ENCODE data around the gene SMYD3.

Gene SMYD3

DNA sequence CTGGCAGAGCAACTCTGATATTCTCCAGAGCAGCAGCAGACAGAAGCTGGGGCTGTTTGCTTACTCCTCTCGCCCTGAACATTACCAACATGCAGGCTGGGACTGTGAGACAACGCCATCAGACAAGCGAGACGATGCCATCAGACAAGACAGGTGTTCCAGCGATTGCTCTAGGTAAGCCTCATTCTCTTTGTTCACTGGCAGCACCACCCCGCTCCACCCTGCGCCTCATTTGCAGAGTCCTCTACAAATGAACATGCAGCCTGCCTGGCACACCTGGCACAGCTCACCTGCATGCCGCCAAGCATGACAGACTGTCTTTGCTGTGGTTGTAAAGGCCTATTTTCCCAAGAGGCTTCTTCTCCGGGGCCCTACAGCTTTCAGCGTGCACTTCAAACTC, 346.2 kb downstream of the SMYD3 start:
- DNase-seq: no peak

DNA sequence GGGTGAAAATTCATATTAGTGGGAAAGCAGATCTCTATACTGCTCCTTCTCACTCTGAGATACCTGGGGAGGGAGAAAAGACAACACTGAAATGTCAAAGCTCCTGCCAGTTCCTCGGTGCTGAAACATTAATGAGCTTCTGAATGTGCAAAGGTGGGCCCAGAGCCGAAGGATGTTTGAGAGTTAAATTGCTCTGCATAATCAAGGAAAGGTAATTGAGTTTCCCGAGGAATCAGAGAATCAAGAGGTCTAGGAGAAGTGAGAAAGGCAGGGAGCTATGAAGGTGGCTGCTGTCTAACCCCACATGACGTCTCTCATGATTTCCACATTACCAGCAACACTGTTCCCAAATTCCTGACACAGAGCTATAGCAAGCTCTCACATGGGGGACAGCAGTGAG, 346.7 kb downstream of the SMYD3 start:
- no peak for DNase-seq

DNA sequence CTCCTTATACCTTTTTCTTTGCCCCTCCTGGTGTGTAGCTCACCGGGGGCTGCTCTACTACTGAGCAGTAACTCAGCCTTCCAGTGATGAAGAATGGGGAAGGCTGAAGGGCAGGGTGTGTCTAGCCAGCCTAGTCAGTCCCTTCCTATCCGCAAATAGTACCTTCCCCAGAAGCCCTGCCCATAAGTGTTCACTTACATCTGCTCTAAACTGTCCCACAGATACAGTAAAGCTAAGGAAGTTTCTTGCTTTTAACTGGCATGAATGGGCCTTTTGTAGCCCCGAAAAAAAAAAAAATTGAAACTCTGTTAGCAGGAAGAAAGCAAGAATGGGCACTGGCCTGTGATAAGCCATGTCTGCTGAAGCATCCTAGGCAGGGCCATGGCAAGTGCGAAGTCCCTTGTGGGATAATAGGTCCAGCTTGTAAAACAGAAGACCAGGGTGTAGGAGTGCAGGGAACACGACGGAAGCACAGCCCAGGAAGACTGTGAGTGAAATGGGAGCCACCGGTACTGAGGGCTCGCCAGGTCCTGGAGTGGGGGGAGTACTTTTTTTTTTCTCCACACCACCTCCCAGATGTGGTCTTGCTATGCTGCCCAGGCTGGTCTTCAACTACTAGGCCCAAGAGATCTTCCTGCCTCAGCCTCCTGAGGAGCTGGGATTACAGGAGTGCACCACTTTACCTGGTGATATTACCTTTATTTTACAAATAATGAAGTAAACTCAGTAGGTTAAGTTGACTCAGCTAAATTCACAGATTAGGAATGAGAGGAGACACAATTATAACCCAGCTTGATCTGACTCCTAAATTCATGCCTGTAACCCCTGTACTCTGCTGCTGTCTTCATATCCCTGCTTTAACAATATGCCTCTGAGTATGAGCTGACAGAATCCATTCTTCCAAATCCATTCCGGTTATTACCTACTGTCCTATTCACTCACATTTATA, 347.5 kb downstream of the SMYD3 start:
- no peak for DNase-seq

DNA sequence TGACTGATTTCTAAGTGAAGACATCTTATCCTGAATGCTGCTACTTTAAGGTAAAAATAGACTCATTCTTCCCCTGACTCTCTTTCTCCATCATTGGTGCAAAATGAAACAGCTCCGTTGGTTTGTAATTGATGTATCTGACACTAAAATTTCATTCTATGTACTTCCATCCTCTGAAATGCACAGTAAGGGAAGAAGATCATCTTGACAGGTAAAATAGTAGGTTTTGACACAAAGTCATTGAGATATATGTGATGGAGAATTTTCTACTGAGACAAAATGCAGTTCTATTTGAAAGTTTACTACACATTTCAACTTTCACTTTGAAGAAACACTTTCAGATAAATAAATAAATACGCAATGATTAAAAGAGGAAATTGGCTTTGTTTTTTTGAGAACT, 348.9 kb downstream of the SMYD3 start:
- no peak for DNase-seq

DNA sequence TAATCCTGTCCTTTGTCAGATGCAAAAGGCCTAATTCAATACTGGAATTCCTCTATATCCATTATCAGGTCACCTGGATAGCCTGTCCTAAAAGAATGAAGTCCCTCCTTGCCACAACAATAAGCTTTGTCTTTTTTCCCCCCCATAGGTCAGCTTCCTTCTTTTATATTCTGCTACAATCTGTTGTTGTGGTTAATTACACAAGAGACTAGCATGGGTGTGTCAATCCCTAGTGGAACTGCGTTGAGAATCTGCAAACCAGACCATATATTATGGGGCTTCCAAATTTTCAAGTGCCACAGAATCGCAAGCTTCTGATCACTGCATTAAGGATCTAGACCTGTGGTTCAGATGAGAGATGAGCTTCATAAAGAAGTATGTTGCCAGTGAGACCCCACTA, 349.6 kb downstream of the SMYD3 start:
- DNase-seq: no peak

DNA sequence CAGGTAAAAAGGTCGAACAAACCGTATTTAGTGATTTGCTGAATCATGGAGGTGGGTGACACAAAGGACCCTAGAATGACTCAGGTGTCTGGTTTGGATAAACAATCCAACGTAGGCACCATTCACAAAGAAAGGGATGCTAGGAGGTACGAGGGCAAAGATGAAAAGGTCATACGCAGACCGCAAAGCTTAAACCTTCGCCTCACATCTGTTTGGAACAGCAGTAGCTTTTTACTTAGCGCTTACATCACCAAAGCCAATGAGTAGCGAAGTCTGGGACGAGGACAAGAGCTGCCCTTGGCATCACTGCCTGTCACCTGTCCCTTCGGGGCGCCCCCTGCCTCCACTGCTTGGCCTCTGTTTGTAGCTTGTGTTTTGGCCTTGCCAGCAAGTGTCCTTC, 350.2 kb downstream of the SMYD3 start:
- DNase-seq: no peak

DNA sequence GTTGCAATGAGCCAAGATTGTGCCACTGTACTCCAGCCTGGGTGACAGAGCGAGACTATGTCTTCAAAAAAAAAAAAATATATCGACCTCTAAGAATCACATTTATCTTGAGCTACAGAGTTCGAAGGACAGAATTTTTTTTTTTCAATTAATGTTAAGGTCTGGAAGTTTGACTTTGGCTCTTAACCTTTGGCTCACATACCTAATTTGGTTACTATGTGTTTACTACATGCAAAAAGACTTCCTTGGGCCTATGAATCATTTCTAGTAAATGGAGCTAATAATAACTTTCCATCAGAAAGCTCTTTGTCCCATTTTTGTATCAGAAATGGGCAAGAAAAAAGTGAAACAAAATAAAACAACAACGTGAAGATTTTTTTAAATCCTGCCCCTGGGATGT, 351.2 kb downstream of the SMYD3 start:
- no peak for DNase-seq

DNA sequence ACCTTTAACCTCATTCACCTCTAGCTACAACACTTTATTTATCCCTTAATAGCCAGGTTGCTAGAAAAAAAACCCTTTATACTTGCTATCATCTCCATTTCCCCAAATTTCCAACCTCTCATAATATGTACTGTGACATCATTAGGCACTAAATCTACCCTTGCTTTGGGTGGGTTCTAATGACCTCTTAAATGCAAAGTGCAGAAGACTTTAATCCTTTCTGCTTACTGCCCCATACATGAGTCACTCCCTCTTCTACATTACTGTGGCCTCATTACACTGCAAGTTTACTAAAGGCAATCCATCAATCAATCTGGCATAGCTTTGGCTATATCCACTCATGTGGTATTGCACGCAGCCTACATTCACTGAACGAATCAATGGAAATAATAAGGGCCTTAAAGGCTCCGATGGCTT, 353.3 kb downstream of the SMYD3 start:
- DNase-seq: no peak

DNA sequence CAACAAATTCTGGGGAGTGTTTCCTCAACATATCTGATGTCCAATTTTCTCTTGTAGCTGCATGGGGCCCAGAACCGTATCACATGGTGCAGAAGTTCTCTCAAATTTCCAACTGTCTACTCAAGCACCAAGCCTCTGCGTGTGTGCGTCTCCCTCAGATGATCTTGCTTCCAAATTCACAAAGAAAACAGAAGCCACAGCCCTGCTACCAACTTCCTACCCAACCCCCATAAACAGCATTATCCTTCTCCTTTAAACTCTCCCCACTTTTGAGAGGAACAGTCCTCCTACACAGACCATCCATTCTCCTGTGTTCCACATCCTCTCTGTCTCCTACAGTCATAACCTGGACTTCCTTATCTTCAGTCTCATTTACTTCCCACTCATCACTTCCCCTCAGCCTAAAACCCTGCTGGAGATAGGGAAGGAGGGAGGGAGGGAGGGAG, 354.1 kb downstream of the SMYD3 start:
- DNase-seq: no peak

DNA sequence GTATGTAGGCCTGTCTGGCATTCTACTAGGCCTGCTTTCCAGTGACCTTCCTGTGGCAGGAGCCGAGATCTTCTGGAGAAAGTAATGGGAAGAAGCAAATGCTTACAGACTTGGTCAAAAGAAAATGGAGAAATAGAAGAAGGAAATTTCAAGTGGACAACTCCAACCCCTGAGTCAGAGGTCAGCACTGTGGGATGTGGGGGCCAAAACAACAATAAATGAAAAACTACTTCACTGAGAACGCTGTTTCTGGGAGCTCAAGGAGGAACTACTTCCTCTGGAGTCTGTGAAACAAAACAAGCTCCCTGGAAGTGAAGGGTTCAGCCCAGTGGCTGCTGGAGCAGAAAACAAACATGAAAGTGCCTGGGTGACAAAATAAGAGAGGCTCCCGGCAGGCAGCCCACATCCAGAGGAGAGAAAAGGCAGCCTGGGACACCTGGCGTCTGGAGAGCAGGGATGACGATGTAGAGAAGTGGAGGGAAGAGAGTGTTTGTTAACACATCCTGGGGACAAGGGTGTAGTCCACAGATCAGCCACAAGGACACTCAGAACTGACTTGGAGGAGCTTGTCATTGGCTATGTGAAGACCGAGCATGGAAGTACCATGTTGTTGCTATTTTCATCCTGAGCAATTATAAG, 355.2 kb downstream of the SMYD3 start:
- DNase-seq: no peak

DNA sequence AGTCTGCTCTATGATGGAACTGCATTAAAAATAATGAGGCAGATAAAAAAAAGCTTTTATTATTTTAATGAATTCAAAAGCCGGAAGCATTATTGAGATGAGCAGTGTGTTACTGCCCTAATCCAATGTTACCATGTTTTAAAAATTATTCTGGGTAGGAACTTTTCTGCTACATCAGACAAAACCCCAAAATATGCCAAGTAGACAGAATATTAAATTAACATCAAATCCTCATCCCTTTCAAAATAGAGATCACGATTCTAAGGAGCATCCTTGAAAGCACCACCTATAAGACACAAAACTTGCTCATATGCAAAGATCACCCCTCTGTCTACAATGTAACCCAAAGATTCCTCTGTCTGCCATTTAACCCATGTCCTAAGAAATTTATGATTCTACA, 357.5 kb downstream of the SMYD3 start:
- no peak for DNase-seq

DNA sequence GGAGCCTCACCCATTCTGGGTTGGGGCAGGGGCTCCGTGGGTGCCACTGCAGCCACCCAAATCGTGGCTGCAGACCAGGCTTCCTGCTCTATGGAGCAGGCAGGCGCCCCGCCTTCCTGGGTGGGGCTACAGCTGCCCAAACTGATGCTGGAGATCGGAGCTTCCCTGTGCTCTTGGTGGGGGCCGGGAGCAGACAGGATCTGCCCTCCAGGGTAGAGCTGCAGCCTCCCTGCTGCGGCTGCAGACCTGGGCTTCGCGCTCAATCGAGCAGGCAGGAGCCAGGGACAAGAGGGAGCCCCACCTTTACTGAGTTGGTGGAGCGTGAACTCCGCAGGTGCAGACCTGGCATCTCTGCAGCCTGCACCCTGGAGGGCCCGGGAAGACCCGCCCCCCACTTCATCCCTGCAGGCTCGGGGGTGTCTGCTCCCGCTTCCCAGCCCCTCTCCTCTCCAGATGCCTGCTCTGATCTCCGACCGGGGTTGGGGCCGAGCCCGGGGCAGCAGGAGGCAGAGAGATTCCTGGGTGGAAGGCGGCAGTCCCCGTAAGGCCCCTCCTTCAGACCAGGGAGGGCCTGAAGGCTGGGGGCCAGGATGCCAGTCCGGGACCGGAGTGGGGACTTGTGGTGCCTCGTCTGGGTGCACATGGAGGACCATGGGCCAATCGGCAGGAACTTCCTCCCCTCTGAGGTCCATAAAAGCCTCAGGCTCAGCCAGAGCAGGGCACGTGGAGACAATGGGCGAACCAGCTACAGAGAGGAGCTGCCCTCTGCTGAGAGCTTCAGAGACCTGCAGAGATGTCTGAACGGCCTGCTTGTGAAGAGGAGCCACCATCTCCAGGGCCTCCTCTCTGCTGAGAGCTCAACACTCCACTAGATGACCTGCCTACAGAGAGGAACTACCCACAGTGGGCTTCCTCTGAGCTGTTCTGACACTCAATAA, 359.3 kb downstream of the SMYD3 start:
- no peak for DNase-seq

DNA sequence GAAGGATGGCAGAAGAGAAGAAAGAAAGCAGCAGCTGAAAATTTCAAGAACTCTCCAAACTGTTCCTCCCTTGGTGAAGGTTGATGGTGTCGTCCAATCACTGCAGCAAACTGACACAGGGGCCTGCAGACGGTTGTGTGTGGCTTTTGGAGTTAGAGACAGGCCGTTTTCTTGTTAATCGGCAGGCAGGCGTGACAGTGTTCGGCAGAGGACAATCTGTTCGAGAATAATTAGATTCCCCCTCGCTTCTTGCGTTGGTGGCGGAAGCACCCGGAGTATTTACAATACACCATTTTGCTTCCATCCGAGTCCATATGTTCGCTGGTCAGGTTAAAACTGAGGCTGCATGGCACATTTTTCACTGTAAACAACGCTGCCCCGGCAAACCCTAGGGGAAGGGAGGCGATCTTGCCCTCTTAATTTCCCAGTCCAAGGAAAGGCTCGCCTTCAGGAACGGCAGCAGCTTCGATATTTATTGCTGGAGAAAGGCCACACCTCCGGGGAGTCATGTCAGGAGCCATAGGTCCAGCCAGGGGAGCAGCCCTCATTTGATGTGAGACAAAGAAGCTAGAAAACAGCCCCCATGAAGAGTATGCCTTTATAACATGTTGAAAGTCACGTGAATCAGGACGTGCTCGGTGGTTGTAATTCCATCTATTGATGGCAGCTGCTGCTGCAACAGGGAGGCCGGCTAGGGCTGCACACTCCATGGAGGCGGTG, 360.1 kb downstream of the SMYD3 start:
- no peak for DNase-seq

DNA sequence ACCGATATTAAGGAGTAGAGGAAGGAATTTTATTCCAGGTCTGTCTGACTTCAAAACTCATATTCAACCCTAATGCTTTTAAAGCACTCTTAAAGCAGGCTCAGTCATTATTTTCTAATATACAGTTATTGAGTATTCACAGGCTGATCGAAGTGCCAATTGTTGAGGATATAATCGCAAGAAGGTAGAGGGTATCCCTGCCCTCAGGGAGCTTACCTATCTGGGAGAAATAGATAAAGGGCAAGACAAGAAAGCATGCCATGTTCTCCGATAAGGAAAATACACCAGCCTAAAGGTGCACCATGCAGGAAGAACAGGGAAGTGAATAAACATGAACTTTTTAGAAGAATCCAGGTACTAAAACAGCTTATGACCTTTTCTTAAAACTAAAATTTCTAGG, 361.2 kb downstream of the SMYD3 start:
- DNase-seq: no peak

DNA sequence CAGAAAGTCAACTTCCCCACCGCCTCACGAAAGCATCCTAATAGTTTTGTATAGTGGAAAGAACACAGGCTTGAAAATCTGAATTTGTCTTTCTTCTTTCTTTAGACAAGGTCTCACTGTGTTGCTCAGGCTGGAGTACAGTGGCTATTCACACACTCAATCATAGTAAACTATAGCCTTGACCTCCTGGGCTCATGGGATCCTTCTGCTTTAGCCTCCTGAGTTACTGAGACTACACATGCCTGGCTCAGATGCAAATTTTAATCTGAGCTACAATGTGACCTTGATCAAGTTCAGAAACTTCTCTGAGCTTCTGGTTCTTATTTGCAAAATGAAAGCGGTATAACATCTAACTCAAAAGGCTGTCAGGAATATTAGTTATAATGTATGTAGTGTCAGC, 362.1 kb downstream of the SMYD3 start:
- no peak for DNase-seq

DNA sequence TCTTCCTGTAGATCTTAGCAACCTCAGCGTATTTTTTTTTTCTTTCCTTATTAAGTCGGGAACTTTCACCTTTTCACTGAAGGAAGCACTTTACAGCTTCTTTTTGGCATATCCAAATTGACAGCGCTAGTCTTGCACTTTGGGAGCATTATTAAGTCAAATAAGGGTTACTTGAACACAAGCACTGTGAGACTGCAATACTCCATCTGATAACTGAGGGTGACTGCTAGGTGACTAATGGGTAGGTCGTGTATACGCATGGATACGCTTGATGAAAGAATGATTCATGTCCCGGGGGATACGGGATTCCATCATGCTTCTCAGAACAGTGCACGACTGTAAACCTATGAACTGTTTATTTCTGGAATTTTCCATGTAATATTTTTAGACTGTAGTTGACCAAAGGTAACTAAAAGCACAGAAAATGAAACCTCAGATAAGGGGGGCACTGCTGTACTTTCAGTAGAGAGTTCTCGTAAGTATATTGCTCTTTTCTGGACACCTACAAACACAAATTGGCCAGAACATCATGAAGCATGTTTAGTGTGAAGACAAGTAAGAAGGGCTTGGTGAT, 364.7 kb downstream of the SMYD3 start:
- no peak for DNase-seq

DNA sequence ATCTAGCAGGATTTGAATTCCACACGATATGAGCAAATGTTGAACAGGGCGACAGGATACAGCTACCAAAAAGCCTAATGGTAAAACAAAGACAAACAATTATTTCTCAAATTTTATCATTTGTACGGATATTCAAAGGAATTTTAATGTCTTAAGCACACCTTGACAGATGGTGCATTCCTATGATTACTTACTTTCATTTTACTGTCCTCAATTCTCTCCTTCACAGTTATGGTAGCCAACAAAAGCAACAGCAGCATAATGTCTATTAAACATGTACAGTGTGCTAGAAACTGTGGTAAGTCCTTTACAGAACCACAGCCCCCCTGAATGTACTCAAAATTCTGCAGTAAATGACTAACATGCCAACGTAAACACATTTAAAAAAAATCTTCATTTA, 365.8 kb downstream of the SMYD3 start:
- no peak for DNase-seq

DNA sequence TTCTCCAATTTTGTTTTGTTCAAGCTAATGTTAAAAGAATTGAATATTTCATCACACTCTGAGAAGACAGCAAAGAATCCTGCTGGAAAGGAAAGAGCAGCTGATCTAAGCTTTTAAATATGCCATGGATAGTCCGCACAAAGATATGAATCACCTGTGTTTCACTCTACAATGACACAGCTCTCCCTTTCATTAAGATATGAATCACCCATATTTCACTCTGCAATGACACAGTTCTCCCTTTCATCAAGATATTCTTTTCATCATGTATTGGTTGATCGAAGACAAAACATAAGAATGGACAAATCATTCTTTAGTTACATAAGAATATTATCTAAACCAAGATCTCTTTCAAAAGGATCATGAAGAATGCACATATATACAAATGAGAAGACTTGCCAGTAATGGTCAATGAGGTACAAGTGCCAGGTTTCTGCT, 367.3 kb downstream of the SMYD3 start:
- DNase-seq: no peak

DNA sequence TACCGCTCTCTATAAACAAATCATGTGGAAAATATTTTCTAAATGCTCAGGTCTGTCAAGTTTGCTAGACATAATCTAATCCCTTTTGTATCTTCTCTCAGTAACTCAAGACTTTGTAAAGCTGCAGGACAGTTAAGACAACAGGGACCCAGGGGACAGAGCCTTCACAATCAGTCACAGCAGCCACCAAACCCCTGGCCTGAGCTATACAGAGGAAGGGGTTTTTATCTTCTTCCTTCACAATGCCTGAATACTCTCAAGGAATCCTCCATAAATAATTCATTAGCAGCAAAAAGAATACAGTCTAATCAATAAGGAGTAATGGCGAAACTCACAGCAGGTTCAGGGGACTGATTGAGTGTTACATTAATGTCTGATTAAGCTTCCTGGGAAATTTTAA, 368.3 kb downstream of the SMYD3 start:
- DNase-seq: no peak

DNA sequence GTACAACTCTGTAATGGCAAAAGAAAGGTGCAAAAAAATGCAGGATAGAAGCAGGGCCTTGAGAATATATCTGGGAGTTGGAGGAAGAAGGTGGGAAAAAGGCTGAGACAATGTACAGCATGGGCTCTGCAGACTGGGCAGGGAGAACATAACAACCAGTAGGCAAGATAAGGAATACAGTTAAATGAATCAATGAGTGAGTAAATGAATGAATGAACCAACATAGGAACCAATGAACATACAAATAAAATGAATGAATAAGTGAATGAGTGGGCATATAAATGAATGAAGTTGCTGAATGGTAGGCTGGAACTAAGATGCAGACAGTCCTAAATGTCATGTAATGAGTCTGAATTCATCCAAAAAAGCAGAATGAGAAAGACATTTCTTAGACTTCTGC, 370.6 kb downstream of the SMYD3 start:
- DNase-seq: no peak

DNA sequence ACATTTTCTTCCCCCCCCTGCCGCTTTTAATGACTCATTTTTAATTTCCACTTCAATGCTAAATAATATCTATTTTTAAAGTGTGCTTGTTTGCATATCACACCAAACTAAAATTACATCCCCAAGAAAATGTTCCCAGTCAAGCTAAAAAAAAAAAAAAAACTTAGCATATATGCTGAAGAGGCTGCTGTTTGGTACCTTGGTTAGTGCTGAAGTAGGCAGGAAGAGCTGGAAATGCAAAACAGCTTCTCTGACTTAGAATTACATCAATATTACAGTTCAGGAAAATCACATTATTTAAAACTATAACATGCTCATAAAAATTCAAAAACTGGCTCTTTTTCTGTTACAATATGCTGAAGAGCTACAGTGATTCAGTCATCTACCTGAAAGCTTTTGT, 372.3 kb downstream of the SMYD3 start:
- DNase-seq: no peak

DNA sequence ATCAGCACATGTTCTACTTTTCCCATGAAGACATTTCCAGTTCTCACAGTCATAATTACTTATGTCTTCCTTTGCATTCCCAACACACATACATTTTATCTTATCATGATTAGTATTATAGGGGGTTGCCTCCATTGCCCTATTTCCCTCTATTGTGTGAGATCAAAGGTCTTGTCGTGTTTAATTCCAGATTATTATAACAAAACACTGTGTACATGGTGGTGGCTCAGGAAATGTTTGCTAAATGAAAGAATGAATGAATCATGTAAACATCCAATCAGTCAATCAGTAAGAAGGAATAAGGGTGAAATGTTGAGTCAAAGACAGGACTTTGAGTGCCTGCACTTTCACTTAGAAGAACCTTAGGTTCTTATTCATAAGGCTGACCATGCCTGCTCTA, 376.0 kb downstream of the SMYD3 start:
- DNase-seq: no peak
